ENCODE results near the gene PPM1F.
A peak's percentile ranks its signal among the peaks of the same experiment; 100 is the strongest.
"Not testable (repeated sequence)": the region's sequence is repeated elsewhere in the genome, so short reads cannot be mapped to it uniquely, and the experiment has no call there.

The PPM1F gene

GRCh38 chr22:21909871-21910270 is 42.8 kb downstream of the PPM1F start:
- no peak for DNase-seq (ENCODE audit: insufficient read length)
- TF ChIP-seq TAF1 (IDR thresholded peaks at IDR 0.05; ENCODE audit: borderline replicate concordance, low read depth, low read length): no peak
- no peak for TF ChIP-seq POLR2A (IDR thresholded peaks at IDR 0.05; ENCODE audit: low read depth, low read length)
- TF ChIP-seq POLR2AphosphoS5 (IDR thresholded peaks at IDR 0.05; ENCODE audit: low read depth, low read length): no peak
- FAIRE-seq: no peak

DNA sequence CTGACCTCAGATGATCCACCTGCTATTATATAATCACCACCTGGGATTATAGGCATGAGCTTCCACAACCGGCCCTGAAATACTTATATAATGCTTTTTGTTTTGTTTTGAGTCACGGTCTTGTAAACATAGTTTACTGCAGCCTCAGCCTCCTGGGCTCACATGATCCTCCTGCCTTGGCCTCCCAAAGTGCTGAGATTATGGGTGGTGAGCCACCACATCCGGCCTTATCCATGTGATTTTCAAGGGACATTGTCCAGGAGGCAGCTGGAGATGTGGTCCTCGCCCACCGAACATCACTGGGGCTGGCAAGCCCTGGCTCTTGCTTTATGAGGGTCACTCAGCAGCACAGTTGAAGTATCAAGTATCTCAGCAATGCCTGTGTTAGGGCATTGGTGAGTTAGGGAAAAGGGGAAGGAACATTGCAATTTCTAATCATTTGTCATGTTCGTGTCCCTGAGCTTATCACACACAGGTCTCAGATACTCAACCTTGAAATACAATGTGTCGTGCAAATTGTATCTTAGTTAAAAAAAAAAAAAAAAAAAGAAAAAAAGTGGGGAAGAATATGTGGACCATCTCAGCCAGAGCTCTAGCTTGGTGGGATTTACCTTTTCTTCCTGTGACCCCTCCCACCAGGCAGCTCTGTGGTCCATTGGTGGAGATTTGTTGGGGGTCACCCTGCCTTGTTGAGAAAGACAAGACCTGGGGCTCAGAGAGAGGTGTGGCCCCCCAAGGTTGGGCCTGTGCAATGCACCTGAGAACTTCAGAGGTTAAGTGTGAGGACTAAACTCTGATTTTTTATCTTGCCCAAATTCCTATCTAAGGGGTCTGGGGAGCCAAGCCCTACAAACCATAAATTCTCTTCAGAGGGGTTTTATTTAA is 44.8 kb downstream of the PPM1F start:
- FAIRE-seq: peak; percentile 46
- DNase-seq (ENCODE audit: insufficient read length): no peak
- no peak for TF ChIP-seq POLR2AphosphoS5 (IDR thresholded peaks at IDR 0.05; ENCODE audit: low read depth, low read length)
- no peak for TF ChIP-seq TAF1 (IDR thresholded peaks at IDR 0.05; ENCODE audit: borderline replicate concordance, low read depth, low read length)
- no peak for TF ChIP-seq POLR2A (IDR thresholded peaks at IDR 0.05; ENCODE audit: low read depth, low read length)

- not testable (repeated sequence) for DNase-seq (ENCODE audit: insufficient read length); FAIRE-seq
These were observed 47.4 kb downstream of the PPM1F start for GRCh38 chr22:21905234-21905633.

DNA sequence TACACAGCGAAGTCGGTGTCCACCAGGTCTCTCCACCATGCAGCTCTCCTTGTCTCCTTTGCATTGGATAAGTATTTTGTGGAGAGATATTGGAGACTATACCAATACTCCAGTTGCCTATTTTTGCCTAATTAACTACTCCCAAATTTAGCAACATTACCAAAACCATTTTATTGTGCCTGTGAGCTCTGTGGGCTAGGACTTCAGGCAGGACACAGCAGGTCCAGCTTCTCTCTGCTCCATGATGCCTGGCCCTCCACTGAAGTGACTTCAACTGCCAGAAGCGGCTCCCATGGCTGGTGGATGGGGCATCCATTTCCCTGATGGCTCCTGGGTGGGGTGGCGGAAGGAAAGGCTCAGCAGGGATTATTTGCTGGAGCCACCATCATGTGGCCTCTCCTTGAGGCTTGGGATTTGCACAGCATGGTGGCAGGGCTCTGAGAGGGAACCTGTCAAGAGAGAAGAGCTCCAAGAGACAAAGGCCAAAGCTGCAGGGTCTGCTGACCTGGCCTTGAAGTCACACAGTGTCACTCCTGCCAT is 48.3 kb downstream of the PPM1F start:
- no peak for FAIRE-seq
- no peak for DNase-seq (ENCODE audit: insufficient read length)
- TF ChIP-seq TAF1 (IDR thresholded peaks at IDR 0.05; ENCODE audit: borderline replicate concordance, low read depth, low read length) (no peak), POLR2AphosphoS5 (IDR thresholded peaks at IDR 0.05; ENCODE audit: low read depth, low read length) (no peak), POLR2A (IDR thresholded peaks at IDR 0.05; ENCODE audit: low read depth, low read length) (no peak)

DNA sequence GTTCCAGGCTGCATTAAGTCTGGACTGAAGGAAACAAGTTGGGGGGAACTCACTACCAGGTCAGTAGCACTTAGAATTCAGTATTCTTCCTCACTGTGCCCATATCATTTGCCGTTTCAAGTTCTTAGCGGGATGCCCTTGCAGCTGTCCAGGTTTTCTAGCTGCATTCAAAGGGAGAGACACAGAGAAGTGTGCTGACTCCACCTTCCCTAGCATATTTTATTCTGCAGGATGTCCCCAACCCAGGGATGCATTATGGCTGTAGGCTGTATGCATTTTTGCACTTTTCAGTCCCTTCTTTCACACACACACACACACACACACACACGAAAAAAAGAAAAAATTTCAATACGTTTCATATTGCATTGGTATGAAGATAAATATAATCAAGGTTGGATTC is 49.4 kb downstream of the PPM1F start:
- DNase-seq (ENCODE audit: insufficient read length) (no peak), FAIRE-seq (no peak)
- TF ChIP-seq POLR2AphosphoS5 (IDR thresholded peaks at IDR 0.05; ENCODE audit: low read depth, low read length): no peak
- no peak for TF ChIP-seq TAF1 (IDR thresholded peaks at IDR 0.05; ENCODE audit: borderline replicate concordance, low read depth, low read length)
- TF ChIP-seq POLR2A (IDR thresholded peaks at IDR 0.05; ENCODE audit: low read depth, low read length): no peak

GRCh38 chr22:21902296-21903087 is 50.2 kb downstream of the PPM1F start:
- no peak for FAIRE-seq
- DNase-seq (ENCODE audit: insufficient read length): no peak
- TF ChIP-seq TAF1 (IDR thresholded peaks at IDR 0.05; ENCODE audit: borderline replicate concordance, low read depth, low read length): no peak
- TF ChIP-seq POLR2A (IDR thresholded peaks at IDR 0.05; ENCODE audit: low read depth, low read length): no peak
- no peak for TF ChIP-seq POLR2AphosphoS5 (IDR thresholded peaks at IDR 0.05; ENCODE audit: low read depth, low read length)

DNA sequence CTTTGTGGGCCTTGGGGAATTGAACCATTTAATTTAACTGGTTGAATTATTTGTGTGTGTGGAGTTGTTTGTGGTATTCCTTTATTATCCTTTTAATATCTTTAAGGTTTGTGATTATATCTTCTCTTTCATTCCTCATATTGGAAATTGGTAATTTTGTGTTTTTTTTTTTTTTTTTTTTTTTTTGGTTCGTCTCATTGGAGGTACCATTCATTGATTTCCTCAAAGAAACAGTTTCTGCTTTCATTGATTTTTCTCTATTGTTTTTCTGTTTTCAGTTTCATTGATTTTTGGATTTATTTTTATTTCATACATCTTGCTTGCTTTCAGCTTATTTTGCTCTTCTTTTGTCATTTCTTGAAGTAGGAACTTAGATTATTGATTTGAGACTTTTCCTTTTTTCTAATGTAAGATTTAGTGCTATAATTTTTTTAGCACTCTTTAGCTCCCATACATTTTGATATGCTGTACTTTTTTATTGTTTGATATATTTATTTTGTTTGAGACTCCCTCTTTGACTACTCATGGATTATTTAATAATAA is 54.2 kb downstream of the PPM1F start:
- TF ChIP-seq TAF1 (IDR thresholded peaks at IDR 0.05; ENCODE audit: borderline replicate concordance, low read depth, low read length): no peak
- no peak for TF ChIP-seq POLR2AphosphoS5 (IDR thresholded peaks at IDR 0.05; ENCODE audit: low read depth, low read length)
- TF ChIP-seq POLR2A (IDR thresholded peaks at IDR 0.05; ENCODE audit: low read depth, low read length): no peak
- FAIRE-seq (no peak), DNase-seq (ENCODE audit: insufficient read length) (no peak)

- no peak for FAIRE-seq
- no peak for DNase-seq (ENCODE audit: insufficient read length)
- TF ChIP-seq POLR2AphosphoS5 (IDR thresholded peaks at IDR 0.05; ENCODE audit: low read depth, low read length) (no peak), TAF1 (IDR thresholded peaks at IDR 0.05; ENCODE audit: borderline replicate concordance, low read depth, low read length) (no peak), POLR2A (IDR thresholded peaks at IDR 0.05; ENCODE audit: low read depth, low read length) (no peak)
These were observed 55.6 kb downstream of the PPM1F start for GRCh38 chr22:21896951-21897513.

DNA sequence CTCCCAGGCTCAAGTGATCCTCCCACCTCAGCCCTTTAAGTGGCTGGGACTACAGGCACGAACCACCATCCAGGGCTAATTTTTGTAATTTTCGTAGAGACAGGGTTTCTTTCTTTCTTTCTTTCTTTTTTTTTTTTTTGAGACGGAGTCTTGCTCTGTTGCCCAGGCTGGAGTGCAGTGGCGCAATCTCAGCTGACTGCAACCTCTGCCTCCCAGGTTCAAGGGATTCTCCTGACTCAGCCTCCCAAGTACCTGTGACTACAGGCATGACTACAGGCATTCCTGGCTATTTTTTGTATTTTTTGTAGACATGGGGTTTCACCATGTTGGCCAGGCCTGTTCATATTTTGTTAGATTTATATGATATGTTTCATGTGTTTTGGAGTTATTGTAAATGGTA is 56.4 kb downstream of the PPM1F start:
- DNase-seq (ENCODE audit: insufficient read length); FAIRE-seq: not testable (repeated sequence)

GRCh38 chr22:21894799-21895198 is 57.8 kb downstream of the PPM1F start:
- no peak for DNase-seq (ENCODE audit: insufficient read length)
- no peak for FAIRE-seq
- TF ChIP-seq TAF1 (IDR thresholded peaks at IDR 0.05; ENCODE audit: borderline replicate concordance, low read depth, low read length) (no peak), POLR2AphosphoS5 (IDR thresholded peaks at IDR 0.05; ENCODE audit: low read depth, low read length) (no peak), POLR2A (IDR thresholded peaks at IDR 0.05; ENCODE audit: low read depth, low read length) (no peak)

DNA sequence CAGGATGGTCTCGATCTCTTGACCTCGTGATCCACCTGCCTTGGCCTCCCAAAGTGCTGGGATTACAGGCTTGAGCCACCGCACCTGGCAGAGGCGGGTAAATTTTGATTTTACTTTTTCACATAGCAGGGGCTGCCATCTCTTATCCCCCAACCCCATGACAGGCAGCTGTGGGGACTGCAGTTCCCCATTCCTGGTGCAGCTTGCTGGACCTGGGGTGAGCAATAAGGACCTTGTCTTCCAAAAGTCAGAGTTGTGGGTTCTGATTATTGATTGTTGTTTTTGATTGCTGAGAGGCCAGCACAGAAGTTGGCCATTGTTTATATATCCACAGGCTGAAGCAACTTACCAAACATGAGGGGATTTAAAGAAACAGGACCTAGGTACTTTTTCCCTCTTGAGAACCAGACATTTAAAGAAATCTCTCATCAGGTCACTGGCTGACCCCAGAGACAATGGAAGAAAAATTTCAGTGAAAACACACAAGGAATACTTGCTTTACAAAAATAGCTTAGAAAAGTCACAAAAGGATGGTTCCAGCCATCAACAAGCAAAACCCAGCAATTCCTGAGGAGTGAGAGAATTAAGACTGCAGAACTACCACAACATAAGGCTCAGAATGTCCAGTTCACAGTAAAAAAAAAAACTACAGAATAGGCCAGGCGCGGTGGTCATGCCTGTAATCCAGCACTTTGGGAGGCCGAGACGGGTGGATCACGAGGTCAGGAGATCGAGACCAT is 63.2 kb downstream of the PPM1F start:
- no peak for TF ChIP-seq POLR2A (IDR thresholded peaks at IDR 0.05; ENCODE audit: low read depth, low read length)
- no peak for TF ChIP-seq TAF1 (IDR thresholded peaks at IDR 0.05; ENCODE audit: borderline replicate concordance, low read depth, low read length)
- TF ChIP-seq POLR2AphosphoS5 (IDR thresholded peaks at IDR 0.05; ENCODE audit: low read depth, low read length): no peak
- FAIRE-seq: no peak
- no peak for DNase-seq (ENCODE audit: insufficient read length)

Measured in GM12892 (cell line).